Ascending aorta (tissue), 2 donors: ENCODE data around the gene EPN1. TPM values are rescaled to one million over a fixed set of nuclear protein-coding genes. Genes with fewer than 3 reads are reported as not detected.

ENCODE experiments used
- DNase-seq, 2 donors: peaks; one replicate each; pipeline ENCODE4 v3.0.0-alpha.2; 2019; ENCODE audit warnings: low spot score in 2 of 2
- H3K27ac ChIP-seq, 2 donors: fragments of 200-600 bp; sonication (generic); one replicate each; pipeline ENCODE4 v1.5.1; 2016 to 2017; ENCODE audit warnings: mild to moderate bottlenecking in 1 of 2
- H3K27me3 ChIP-seq: fragments of 200-600 bp; sonication (generic); one replicate; pipeline ENCODE4 v1.5.1; 2017
- H3K36me3 ChIP-seq, 2 donors: fragments of 200-600 bp; sonication (generic); one replicate each; pipeline ENCODE4 v1.5.1; 2016
- H3K4me1 ChIP-seq, 2 donors: fragments of 200-600 bp; sonication (generic); one replicate each; pipeline ENCODE4 v1.5.1; 2016 to 2017; ENCODE audit warnings: mild to moderate bottlenecking in 1 of 2
- H3K4me3 ChIP-seq, 2 donors: fragments of 200-600 bp; sonication (generic); one replicate each; pipeline ENCODE4 v1.5.1; 2016 to 2017; ENCODE audit warnings: mild to moderate bottlenecking in 1 of 2
- H3K9me3 ChIP-seq, 2 donors: fragments of 200-600 bp; sonication (generic); one replicate each; pipeline ENCODE4 v1.5.1; 2016
- intact Hi-C: fragments of 100-400 bp; cut with DNase I; formaldehyde crosslinking; loops from one replicate; pipeline ENCODE4 v1.15.1; 2023
- total RNA-seq: library from RNA; depleted of rRNA; stranded (reverse); fragments of >200 nt; gene quantifications from one replicate; pipeline ENCODE4 v1.1.0, GENCODE V29; 2016
- TF ChIP-seq, protein P1 (sequence below), 3 experiments: fragments of 200-600 bp in 2 of 3; fragments of 450-650 bp in 1 of 3; sonication (generic) in 2 of 3; IDR thresholded peaks; one replicate each; pipeline ENCODE4 v1.5.1; 2016 to 2019; ENCODE audit warnings: antibody characterized with exemption in 3 of 3, mild to moderate bottlenecking in 1 of 3, moderate library complexity in 1 of 3

Gene EPN1
- total RNA-seq, 1 donor from 2014 or later, result 122 TPM

DNA sequence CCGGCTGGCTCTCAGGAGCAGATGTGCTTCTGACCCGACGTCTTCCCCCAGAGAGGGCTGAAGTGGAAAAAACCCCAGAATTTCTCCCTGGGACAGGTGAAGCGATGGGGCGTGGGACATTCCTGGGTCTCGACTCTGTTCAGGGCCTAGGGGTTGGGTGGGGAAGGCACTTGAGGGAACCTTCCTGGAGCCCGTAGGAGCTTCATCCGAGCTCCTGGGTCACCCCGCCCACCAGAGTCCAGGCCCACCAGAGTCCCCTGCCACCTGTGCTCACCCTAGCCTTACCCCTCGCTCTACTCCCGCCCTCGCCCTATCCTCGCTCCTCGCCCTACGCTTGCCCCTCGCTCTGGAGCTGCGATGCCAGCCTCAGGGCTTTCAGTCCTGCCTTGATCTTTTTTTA is 23.2 kb downstream of the EPN1 start:
- no peak for DNase-seq
- no peaks in the 10 kb centered on the region for H3K9me3 ChIP-seq
- H3K27ac ChIP-seq, result no peak overlapping the region
- intact Hi-C loops, result no loop called here
- H3K27me3 ChIP-seq, result no peaks in the 10 kb centered on the region
- peaks cover 47 to 58% of the 10 kb centered on the region in 2 donors for H3K36me3 ChIP-seq
- H3K4me3 ChIP-seq, result no peak overlapping the region
- H3K4me1 ChIP-seq, result no peaks in the 10 kb centered on the region
- TF ChIP-seq, protein P1, sequence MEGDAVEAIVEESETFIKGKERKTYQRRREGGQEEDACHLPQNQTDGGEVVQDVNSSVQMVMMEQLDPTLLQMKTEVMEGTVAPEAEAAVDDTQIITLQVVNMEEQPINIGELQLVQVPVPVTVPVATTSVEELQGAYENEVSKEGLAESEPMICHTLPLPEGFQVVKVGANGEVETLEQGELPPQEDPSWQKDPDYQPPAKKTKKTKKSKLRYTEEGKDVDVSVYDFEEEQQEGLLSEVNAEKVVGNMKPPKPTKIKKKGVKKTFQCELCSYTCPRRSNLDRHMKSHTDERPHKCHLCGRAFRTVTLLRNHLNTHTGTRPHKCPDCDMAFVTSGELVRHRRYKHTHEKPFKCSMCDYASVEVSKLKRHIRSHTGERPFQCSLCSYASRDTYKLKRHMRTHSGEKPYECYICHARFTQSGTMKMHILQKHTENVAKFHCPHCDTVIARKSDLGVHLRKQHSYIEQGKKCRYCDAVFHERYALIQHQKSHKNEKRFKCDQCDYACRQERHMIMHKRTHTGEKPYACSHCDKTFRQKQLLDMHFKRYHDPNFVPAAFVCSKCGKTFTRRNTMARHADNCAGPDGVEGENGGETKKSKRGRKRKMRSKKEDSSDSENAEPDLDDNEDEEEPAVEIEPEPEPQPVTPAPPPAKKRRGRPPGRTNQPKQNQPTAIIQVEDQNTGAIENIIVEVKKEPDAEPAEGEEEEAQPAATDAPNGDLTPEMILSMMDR (IDR thresholded peaks at IDR 0.05), result no peak

DNA sequence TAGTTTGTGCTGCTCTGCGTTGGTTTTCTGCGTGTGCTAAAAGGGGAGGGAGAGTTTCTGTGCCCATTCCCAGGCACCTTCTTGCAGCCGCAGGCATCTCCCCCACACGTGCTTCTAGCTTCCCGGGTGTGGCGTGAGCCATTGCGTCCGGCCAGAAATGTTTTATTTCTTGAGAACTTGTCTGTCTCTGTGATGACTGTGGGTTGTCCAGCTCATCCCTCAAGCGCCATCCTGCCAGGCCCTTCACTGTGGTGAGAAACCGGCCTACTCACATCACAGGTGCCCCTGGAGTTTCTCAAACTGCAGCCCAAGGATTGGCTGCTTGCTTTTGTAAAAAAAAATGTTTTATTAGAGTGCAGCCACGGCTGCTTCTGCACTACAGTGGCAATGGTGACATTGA is 24.2 kb downstream of the EPN1 start:
- DNase-seq, result no peak
- Histone ChIP-seq H3K27ac (no peak overlapping the region), H3K36me3 (peaks cover 40 to 50% of the 10 kb centered on the region in 2 donors), H3K4me3 (no peak overlapping the region), H3K27me3 (no peaks in the 10 kb centered on the region), H3K4me1 (no peaks in the 10 kb centered on the region), H3K9me3 (no peaks in the 10 kb centered on the region)
- intact Hi-C loops, result no loop called here
- TF ChIP-seq, protein P1 (IDR thresholded peaks at IDR 0.05), result no peak

DNA sequence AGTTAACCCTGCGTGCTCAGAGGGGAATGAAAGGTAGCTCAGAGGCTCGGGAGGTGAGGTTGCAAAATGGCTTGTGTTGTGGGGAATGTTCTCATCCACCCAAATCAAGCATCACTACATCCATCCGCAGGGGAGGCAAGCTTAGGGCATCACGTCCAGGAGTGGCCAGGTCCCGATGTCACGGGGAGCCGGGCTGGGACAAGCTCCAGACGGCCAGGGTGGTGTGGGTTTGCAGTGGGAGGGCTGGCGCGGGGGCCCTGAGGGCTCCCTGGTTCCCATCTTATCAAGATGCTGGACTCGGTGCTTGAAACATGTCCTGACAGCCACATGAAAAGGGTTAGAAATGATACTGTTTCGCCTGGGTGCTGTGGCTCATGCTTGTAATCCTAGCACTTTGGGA is 25.8 kb downstream of the EPN1 start:
- Histone ChIP-seq H3K4me3 (no peak overlapping the region), H3K36me3 (peaks cover 24 to 34% of the 10 kb centered on the region in 2 donors), H3K4me1 (no peaks in the 10 kb centered on the region), H3K9me3 (no peaks in the 10 kb centered on the region), H3K27ac (no peak overlapping the region), H3K27me3 (no peaks in the 10 kb centered on the region)
- no peak for DNase-seq
- intact Hi-C loops, result no loop called here
- TF ChIP-seq, protein P1 (IDR thresholded peaks at IDR 0.05), result no peak

DNA sequence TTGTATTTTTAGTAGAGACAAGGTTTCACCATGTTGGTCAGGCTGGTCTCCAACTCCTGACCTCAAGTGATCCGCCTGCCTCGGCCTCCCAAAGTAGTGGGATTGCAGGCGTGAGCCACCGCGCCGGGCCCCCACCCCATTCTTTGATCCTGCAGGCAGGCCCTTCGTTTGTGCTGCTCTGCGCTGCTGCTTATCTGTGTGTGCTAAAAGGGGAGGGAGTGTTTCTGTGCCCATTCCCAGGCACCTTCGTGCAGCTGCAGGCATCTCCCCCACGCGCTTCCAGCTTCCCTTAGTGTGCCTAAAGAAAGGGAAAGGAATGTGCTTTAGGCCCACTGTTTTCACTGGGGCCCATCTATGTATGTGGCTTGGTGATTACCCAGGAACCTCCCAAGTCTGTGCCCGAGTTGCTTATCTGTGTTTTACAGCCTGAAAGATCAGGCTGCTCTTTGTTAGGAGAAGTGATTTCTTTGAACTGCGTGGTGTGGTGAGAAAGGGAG is 27.2 kb downstream of the EPN1 start:
- no peak overlapping the region for H3K4me3 ChIP-seq
- H3K27ac ChIP-seq, result no peak overlapping the region
- peaks cover 15 to 24% of the 10 kb centered on the region in 2 donors for H3K36me3 ChIP-seq
- H3K9me3 ChIP-seq, result no peaks in the 10 kb centered on the region
- no peak for DNase-seq
- no peaks in the 10 kb centered on the region for H3K4me1 ChIP-seq
- H3K27me3 ChIP-seq, result no peaks in the 10 kb centered on the region
- TF ChIP-seq, protein P1 (IDR thresholded peaks at IDR 0.05), result no peak
- intact Hi-C loops, result no loop called here

DNA sequence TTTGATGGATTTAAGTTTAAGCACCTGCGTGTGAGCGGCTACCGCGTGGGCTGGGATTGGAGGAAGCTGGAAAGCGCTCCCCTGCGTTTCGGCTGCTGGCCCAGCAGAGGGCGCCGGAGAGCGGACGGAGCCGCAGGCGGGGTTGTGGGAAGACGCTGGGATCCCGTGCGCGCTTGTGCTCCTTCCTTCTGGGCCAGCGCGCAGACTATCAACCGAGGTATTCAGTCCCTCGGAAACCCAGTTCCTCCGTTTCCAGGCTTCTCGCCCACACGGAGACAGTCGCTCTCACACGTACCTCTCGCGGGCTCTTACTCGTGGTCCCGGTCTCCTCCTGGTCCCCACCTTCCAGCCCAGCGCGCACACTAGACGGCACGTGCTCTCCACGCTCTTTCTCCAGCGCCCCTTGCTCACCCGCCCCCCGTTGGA is 28.8 kb downstream of the EPN1 start:
- H3K4me1 ChIP-seq, result no peaks in the 10 kb centered on the region
- no peak overlapping the region for H3K27ac ChIP-seq
- no peaks in the 10 kb centered on the region for H3K27me3 ChIP-seq
- no peak overlapping the region for H3K4me3 ChIP-seq
- H3K9me3 ChIP-seq, result no peaks in the 10 kb centered on the region
- intact Hi-C loops, result no loop called here
- DNase-seq, result no peak
- TF ChIP-seq, protein P1 (IDR thresholded peaks at IDR 0.05), result peak; percentile 12 to 67 (median 49)
- H3K36me3 ChIP-seq, result peaks cover 8 to 17% of the 10 kb centered on the region in 2 donors
